Astrocyte of the cerebellum (primary cell): ENCODE data around the gene PIK3CG.

ENCODE experiments used
- DNase-seq: peaks from one replicate; pipeline ENCODE4 v3.0.0-alpha.2; 2011; ENCODE audit warnings: low read depth
- H3K4me3 ChIP-seq: 2 replicates; pipeline ENCODE4 v1.5.1; 2011; ENCODE audit warnings: mild to moderate bottlenecking, low read depth, low read length, moderate library complexity
- in situ Hi-C: cut with HindIII; loops from 2 replicates; pipeline ENCODE4 v1.10.0; 2017; ENCODE audit warnings: low sequenced_read_pairs
- TF ChIP-seq, protein P1 (sequence below): IDR thresholded peaks from 2 replicates; pipeline ENCODE4 v1.5.1; 2012; ENCODE audit warnings: low read length, low read depth, moderate library complexity, mild to moderate bottlenecking; ENCODE audit errors: missing control alignments

PIK3CG gene

DNA sequence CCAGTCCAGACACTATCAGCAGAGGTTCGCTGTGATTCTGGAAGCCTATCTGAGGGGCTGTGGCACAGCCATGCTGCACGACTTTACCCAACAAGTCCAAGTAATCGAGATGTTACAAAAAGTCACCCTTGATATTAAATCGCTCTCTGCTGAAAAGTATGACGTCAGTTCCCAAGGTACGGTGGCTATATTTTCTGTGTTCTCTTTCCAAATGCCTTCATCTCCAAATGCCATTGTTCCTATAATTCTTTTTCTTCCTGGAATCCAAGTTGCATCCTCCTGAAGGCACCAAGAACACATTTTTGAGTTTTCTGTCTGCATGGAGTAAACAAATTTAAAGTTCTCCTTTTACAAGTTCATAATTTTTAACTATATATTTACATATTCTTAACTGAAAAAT, 7.7 kb downstream of the PIK3CG start:
- TF ChIP-seq, protein P1, sequence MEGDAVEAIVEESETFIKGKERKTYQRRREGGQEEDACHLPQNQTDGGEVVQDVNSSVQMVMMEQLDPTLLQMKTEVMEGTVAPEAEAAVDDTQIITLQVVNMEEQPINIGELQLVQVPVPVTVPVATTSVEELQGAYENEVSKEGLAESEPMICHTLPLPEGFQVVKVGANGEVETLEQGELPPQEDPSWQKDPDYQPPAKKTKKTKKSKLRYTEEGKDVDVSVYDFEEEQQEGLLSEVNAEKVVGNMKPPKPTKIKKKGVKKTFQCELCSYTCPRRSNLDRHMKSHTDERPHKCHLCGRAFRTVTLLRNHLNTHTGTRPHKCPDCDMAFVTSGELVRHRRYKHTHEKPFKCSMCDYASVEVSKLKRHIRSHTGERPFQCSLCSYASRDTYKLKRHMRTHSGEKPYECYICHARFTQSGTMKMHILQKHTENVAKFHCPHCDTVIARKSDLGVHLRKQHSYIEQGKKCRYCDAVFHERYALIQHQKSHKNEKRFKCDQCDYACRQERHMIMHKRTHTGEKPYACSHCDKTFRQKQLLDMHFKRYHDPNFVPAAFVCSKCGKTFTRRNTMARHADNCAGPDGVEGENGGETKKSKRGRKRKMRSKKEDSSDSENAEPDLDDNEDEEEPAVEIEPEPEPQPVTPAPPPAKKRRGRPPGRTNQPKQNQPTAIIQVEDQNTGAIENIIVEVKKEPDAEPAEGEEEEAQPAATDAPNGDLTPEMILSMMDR, result no peak
- no peak for DNase-seq
- in situ Hi-C loops, result no loop called here
- no peak overlapping the region for H3K4me3 ChIP-seq

- TF ChIP-seq, protein P1, result no peak
- in situ Hi-C loops, result no loop called here
- no peak for DNase-seq
- no peak overlapping the region for H3K4me3 ChIP-seq
Observed at GRCh38 chr7:106874076-106874475, 9.0 kb downstream of the PIK3CG start.

GRCh38 chr7:106875508-106875907, 10.4 kb downstream of the PIK3CG start:
- TF ChIP-seq, protein P1, result no peak
- no peak for DNase-seq
- no peak overlapping the region for H3K4me3 ChIP-seq
- in situ Hi-C loops, result no loop called here

GRCh38 chr7:106878748-106879439, 13.8 kb downstream of the PIK3CG start:
- no peak for DNase-seq
- TF ChIP-seq, protein P1, result no peak
- in situ Hi-C loops, result no loop called here
- H3K4me3 ChIP-seq, result no peak overlapping the region

DNA sequence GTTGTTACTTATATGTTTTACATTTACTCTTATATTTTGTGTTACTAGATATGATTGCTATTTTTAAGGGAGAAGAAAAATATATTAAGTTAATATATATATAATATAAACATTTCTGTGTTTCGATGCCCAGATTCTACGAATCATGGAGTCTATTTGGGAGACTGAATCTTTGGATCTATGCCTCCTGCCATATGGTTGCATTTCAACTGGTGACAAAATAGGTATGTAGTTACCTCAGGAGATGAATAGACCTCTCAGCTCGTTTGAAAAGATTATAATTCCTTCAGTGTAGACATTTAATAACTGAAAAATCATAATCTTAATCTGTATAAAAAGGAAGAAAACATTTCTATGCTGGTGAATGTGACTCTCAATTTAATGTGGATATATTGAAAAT, 16.9 kb downstream of the PIK3CG start:
- no peak overlapping the region for H3K4me3 ChIP-seq
- in situ Hi-C loops, result no loop called here
- TF ChIP-seq, protein P1, result no peak
- no peak for DNase-seq

DNA sequence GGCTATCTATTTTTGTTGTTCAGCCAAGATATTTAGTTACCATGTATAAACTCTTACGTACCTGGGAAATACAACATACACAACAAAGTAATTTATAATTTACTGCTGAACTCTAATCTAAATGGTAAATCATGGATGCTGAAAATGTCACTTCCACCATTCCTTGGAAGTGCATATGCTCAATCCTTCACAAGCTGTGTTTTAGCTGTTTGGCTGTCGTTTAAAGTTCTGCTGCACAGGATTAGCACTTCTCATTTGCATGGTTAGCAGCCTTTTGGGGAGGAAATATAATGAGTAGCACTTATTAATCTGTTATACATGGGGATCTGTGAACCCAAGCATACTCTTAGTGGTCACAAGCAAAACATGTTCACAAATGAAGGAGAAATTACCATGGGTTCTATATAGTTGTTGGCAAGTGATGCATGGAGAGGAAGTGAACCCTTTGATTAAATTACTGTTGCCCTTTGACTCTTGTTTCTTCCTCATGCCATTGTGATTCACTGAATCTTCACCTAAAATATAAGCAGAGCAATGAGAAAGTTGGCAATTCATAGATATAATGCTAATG, 18.5 kb downstream of the PIK3CG start:
- in situ Hi-C loops, result no loop called here
- H3K4me3 ChIP-seq, result no peak overlapping the region
- TF ChIP-seq, protein P1, result no peak
- no peak for DNase-seq
